Tibial artery (tissue), 4 donors: ENCODE data around the gene ARRDC2.

Experiments
- DNase-seq, 2 donors: peaks; one replicate each; pipeline ENCODE4 v3.0.0-alpha.2; 2019
- H3K27ac ChIP-seq, 2 donors: fragments of 200-600 bp; sonication (generic) in 1 of 2; 1 replicate in 1 of 2; 2 replicates in 1 of 2; pipeline ENCODE4 v1.5.1; 2018 to 2019; ENCODE audit warnings: mild to moderate bottlenecking in 1 of 2
- H3K27me3 ChIP-seq, 2 donors: fragments of 200-600 bp; sonication (generic) in 1 of 2; one replicate each; pipeline versions ENCODE4 v1.5.1 to v1.6.0; 2016 to 2019
- H3K36me3 ChIP-seq, 3 donors: fragments of 200-600 bp; sonication (generic) in 2 of 3; one replicate each; pipeline ENCODE4 v1.5.1; 2016 to 2019; ENCODE audit warnings: mild to moderate bottlenecking in 2 of 3
- H3K4me1 ChIP-seq, 4 donors: fragments of 200-600 bp; sonication (generic) in 2 of 4; 1 replicate in 3 of 4; 2 replicates in 1 of 4; pipeline ENCODE4 v1.5.1; 2016 to 2019
- H3K4me3 ChIP-seq, 2 donors: fragments of 200-600 bp; sonication (generic) in 1 of 2; 1 replicate in 1 of 2; 2 replicates in 1 of 2; pipeline ENCODE4 v1.5.1; 2018 to 2019; ENCODE audit warnings: mild to moderate bottlenecking in 2 of 2
- H3K9me3 ChIP-seq, 3 donors: fragments of 200-600 bp; sonication (generic) in 1 of 3; one replicate each; pipeline ENCODE4 v1.5.1; 2016 to 2019
- intact Hi-C: fragments of 100-400 bp; cut with DNase I; formaldehyde crosslinking; loops from one replicate; pipeline ENCODE4 v1.15.0; 2023; ENCODE audit warnings: low total_unique reads
- TF ChIP-seq, protein P1 (sequence below), 2 experiments: fragments of 200-600 bp in 1 of 2; fragments of 450-650 bp in 1 of 2; IDR thresholded peaks; one replicate each; pipeline ENCODE4 v1.5.1; 2017 to 2019; ENCODE audit warnings: antibody characterized with exemption in 2 of 2, mild to moderate bottlenecking in 1 of 2, moderate library complexity in 1 of 2

The ARRDC2 gene

DNA sequence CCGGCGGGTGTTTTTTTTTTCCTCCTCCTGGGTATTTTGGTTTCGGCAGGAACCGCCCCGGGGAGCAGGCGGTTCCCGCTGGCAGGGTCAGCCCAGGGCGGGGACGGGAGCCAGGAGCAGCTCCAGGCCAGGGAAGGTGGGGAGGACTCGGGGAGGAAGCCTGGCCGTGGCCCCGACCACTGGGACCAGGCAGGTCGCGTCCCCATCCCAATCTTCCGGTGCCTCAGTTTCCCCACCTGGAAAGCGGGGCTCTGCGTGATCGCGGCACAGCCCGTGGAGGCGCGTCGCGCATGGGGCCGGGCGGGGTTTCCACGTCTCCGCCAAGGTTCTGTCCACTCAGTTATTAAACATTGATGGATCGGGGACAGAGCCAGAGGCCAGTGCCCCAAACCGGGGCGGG is 43.9 kb downstream of the ARRDC2 start:
- peak overlapping the region; percentile 73 to 79 for H3K27ac ChIP-seq
- H3K4me3 ChIP-seq: peak overlapping the region; percentile 26 to 39
- no peaks in the 10 kb centered on the region for H3K9me3 ChIP-seq
- TF ChIP-seq, protein P1, sequence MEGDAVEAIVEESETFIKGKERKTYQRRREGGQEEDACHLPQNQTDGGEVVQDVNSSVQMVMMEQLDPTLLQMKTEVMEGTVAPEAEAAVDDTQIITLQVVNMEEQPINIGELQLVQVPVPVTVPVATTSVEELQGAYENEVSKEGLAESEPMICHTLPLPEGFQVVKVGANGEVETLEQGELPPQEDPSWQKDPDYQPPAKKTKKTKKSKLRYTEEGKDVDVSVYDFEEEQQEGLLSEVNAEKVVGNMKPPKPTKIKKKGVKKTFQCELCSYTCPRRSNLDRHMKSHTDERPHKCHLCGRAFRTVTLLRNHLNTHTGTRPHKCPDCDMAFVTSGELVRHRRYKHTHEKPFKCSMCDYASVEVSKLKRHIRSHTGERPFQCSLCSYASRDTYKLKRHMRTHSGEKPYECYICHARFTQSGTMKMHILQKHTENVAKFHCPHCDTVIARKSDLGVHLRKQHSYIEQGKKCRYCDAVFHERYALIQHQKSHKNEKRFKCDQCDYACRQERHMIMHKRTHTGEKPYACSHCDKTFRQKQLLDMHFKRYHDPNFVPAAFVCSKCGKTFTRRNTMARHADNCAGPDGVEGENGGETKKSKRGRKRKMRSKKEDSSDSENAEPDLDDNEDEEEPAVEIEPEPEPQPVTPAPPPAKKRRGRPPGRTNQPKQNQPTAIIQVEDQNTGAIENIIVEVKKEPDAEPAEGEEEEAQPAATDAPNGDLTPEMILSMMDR (IDR thresholded peaks at IDR 0.05): no peak
- intact Hi-C loops: loop anchor here (2.0 kb wide), 1 partner anchor 43 kb away; the partner anchor contains the start of gene ARRDC2
- peaks cover 0 to 70% (median 43%) of the 10 kb centered on the region in 4 donors for H3K4me1 ChIP-seq
- H3K27me3 ChIP-seq: no peaks in the 10 kb centered on the region
- DNase-seq: peak; percentile 39 to 90
- H3K36me3 ChIP-seq: no peaks in the 10 kb centered on the region

DNA sequence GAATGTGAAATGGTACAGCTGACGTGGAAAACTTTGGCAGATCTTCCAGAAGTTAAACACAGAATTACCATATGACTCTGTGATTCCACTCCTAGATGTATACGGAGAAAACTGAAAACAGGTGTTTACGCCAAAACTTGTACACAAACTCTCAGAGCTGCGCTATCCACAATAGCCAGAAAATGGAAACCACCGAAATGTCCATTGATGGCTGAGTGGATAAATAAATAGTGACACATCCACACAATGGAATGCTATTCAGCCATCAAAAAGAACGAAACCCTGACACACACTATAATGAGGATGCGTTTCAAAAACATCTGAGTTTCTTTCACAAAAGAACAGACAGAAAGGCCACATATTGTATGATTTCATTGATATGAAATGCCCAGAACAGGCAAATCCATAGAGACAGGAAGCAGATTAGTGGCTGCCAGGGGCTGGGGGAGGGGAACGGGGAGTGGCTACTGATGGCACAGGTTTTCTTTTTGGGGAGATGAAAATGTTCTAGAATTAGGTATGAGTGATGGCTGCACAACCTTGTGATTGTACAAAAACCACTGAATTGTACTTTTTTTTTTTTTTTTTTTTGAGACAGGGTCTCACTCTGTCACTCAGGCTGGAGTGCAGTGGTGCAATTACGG is 45.7 kb downstream of the ARRDC2 start:
- H3K27ac ChIP-seq: peak overlapping the region; percentile 73 to 79
- no peak overlapping the region for H3K4me3 ChIP-seq
- no peaks in the 10 kb centered on the region for H3K27me3 ChIP-seq
- DNase-seq: no peak
- H3K9me3 ChIP-seq: no peaks in the 10 kb centered on the region
- TF ChIP-seq, protein P1 (IDR thresholded peaks at IDR 0.05): no peak
- H3K36me3 ChIP-seq: no peaks in the 10 kb centered on the region
- H3K4me1 ChIP-seq: peaks cover 0 to 72% (median 50%) of the 10 kb centered on the region in 4 donors
- intact Hi-C loops: loop anchor here (2.0 kb wide), 1 partner anchor 45 kb away; the partner anchor contains the start of gene ARRDC2

DNA sequence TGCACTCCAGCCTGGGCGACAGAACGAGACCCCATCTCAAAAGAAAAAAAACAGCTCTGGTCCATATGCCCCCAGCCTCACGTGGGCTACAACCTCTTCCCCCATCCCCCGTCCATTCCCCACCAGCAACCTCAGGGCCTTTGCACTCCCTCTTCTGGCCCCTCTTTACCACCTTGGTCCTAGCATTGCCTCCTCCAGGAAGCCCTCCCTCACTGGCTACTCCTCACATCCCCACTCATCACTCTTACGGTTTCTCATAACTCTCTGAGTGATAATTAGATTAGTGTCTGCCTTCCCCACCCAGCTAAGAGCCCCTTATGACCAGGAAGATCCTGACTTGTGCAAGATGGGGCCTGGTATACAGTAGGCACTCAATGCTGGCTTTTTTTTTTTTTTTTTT is 48.0 kb downstream of the ARRDC2 start:
- Histone ChIP-seq H3K4me1 (peaks cover 0 to 50% (median 31%) of the 10 kb centered on the region in 4 donors), H3K27ac (peak overlapping the region; percentile 1 to 79)

DNA sequence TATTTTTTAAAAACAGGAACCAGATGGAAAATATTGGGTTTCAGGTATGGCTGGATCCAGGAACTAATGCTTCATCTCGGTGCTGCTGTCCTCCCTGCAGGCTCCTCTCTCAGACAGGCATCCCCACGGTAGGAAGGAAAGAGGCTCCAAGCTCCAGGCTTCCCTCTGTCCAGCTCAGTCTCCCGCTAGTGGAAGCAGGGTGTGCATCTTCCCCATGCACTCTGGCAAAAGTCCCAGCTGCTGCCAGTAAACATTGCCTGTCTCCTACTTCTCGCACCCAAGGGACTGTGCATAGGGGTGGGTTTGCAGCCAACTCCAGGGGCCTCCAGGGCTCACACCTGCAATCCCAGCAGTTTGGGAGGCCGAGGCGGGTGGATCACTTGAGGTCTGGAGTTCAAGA is 49.6 kb downstream of the ARRDC2 start:
- Histone ChIP-seq H3K36me3 (no peaks in the 10 kb centered on the region), H3K9me3 (no peaks in the 10 kb centered on the region), H3K27ac (peak overlapping the region; percentile 78 to 79), H3K4me3 (no peak overlapping the region), H3K27me3 (peaks cover 0 to 3% of the 10 kb centered on the region in 2 donors), H3K4me1 (peaks cover 0 to 34% (median 16%) of the 10 kb centered on the region in 4 donors)
- DNase-seq: peak; percentile 47 to 73
- TF ChIP-seq, protein P1 (IDR thresholded peaks at IDR 0.05): no peak
- intact Hi-C loops: no loop called here

More for the DNA sequence above, 48.0 kb downstream of the ARRDC2 start:
- Histone ChIP-seq H3K27me3 (peaks cover 0 to 3% of the 10 kb centered on the region in 2 donors), H3K4me3 (no peak overlapping the region), H3K9me3 (no peaks in the 10 kb centered on the region), H3K36me3 (no peaks in the 10 kb centered on the region)
- DNase-seq: no peak
- intact Hi-C loops: no loop called here
- TF ChIP-seq, protein P1 (IDR thresholded peaks at IDR 0.05): no peak

DNA sequence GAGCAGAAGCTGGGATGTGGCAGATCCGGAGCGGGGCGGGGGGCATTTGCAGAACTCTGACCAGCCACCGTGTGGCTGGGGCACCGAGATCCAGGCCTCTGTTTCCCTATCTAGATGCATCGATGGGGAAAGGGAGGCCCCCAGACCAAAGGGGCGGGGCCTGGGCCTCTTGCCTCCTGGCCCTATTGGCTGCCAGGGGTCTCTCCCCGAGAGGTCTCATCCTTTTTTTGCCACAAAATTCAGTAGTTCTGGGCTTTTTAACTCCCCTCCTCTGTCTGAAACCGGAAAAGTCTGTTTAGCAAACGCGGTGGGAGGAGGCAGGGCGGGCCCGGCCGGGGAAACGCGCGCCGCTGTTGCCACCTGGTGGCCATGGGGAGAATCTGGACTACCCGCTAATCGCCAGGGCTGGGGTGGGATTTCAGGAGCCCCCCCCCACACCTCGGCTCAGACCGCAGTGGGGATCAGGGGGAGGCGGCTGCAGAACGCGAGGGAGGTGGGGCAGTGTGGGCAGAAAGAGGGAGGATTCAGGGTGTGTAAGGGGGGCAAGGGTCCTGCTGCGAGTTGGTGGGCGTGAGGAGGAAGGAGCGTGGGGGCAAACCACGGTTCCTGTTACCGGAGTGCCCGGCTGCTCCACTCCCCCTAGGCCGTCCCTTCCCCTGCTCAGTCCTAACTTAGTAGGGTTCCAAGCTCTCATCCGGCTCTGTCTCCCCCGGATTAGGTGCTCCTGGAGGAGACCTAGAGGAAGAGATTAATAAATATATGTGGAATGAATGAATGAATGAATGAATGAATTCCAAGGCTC is 50.4 kb downstream of the ARRDC2 start:
- TF ChIP-seq, protein P1 (IDR thresholded peaks at IDR 0.05): peak; percentile 93 to 98
- Histone ChIP-seq H3K9me3 (no peaks in the 10 kb centered on the region), H3K36me3 (no peaks in the 10 kb centered on the region), H3K27me3 (peaks cover 0 to 4% of the 10 kb centered on the region in 2 donors), H3K27ac (peak overlapping the region; percentile 78 to 79), H3K4me1 (peaks cover 0 to 25% (median 11%) of the 10 kb centered on the region in 4 donors), H3K4me3 (peak overlapping the region in 1 of 2 donors; percentile 18)
- intact Hi-C loops: loop anchor here (1.0 kb wide), 1 partner anchor 51 kb away; no protein-coding TSS in a partner anchor
- peak; percentile 69 to 88 for DNase-seq
